ENCODE data around the gene FNDC3B.
A peak's percentile ranks its signal among the peaks of the same experiment; 100 is the strongest.

FNDC3B gene

GRCh38 chr3:172099495-172099808 is 60.1 kb downstream of the FNDC3B start:
- peaks cover 13% of the 10 kb centered on the region; the same call in 1 of the 2 replicates for H3K4me1 ChIP-seq (ENCODE audit: low read length)
- no peak overlapping the region for H3K27ac ChIP-seq (ENCODE audit: low read length)
- H3K27me3 ChIP-seq (ENCODE audit: low read depth, low read length) = peaks cover 26% of the 10 kb centered on the region
- no peaks in the 10 kb centered on the region for H3K36me3 ChIP-seq (replicated peaks; ENCODE audit: low read depth, low read length)
- no peaks in the 10 kb centered on the region for H3K9me3 ChIP-seq (ENCODE audit: insufficient read depth, low read length)
- TF ChIP-seq EZH2phosphoT487 (IDR thresholded peaks at IDR 0.05; ENCODE audit: low read depth) (no peak), CTCF (IDR thresholded peaks at IDR 0.05; ENCODE audit: low read depth, low read length) (no peak)
- H4K20me1 ChIP-seq (ENCODE audit: insufficient read depth, low read length) = peaks cover 15% of the 10 kb centered on the region; the same call in 1 of the 2 replicates
- no peak overlapping the region for H3K9ac ChIP-seq (ENCODE audit: low read length)
- no peak overlapping the region for H3K4me3 ChIP-seq (ENCODE audit: low read length)
- H2AFZ ChIP-seq (ENCODE audit: low read depth, low read length) = no peak overlapping the region
- H3K4me2 ChIP-seq (ENCODE audit: low read length) = no peak overlapping the region
- H3K79me2 ChIP-seq (ENCODE audit: low read length) = no peaks in the 10 kb centered on the region; the same call in none of the 2 replicates

- H3K27me3 ChIP-seq (ENCODE audit: low read depth, low read length) = peaks cover 34% of the 10 kb centered on the region
- peaks cover 7% of the 10 kb centered on the region; the same call in 1 of the 2 replicates for H3K4me1 ChIP-seq (ENCODE audit: low read length)
- H3K4me3 ChIP-seq (ENCODE audit: low read length) = no peak overlapping the region
- H3K27ac ChIP-seq (ENCODE audit: low read length) = no peak overlapping the region
- peaks cover 23% of the 10 kb centered on the region; the same call in 1 of the 2 replicates for H4K20me1 ChIP-seq (ENCODE audit: insufficient read depth, low read length)
- H3K9me3 ChIP-seq (ENCODE audit: insufficient read depth, low read length) = no peaks in the 10 kb centered on the region
- H3K9ac ChIP-seq (ENCODE audit: low read length) = no peak overlapping the region
- no peaks in the 10 kb centered on the region for H3K36me3 ChIP-seq (replicated peaks; ENCODE audit: low read depth, low read length)
- H3K79me2 ChIP-seq (ENCODE audit: low read length) = no peaks in the 10 kb centered on the region; the same call in none of the 2 replicates
- no peak overlapping the region for H3K4me2 ChIP-seq (ENCODE audit: low read length)
- TF ChIP-seq CTCF (IDR thresholded peaks at IDR 0.05; ENCODE audit: low read depth, low read length) (no peak), EZH2phosphoT487 (IDR thresholded peaks at IDR 0.05; ENCODE audit: low read depth) (no peak)
- no peak overlapping the region for H2AFZ ChIP-seq (ENCODE audit: low read depth, low read length)
Measured at GRCh38 chr3:172100482-172100881, 61.1 kb downstream of the FNDC3B start.

GRCh38 chr3:172101107-172101506 is 61.7 kb downstream of the FNDC3B start:
- Histone ChIP-seq H3K4me3 (ENCODE audit: low read length) (no peak overlapping the region), H3K4me1 (ENCODE audit: low read length) (peaks cover 7% of the 10 kb centered on the region; the same call in 1 of the 2 replicates), H3K36me3 (replicated peaks; ENCODE audit: low read depth, low read length) (no peaks in the 10 kb centered on the region), H3K9me3 (ENCODE audit: insufficient read depth, low read length) (no peaks in the 10 kb centered on the region), H3K27me3 (ENCODE audit: low read depth, low read length) (peaks cover 40% of the 10 kb centered on the region), H3K27ac (ENCODE audit: low read length) (no peak overlapping the region), H3K4me2 (ENCODE audit: low read length) (no peak overlapping the region), H4K20me1 (ENCODE audit: insufficient read depth, low read length) (peaks cover 29% of the 10 kb centered on the region), H3K9ac (ENCODE audit: low read length) (no peak overlapping the region), H2AFZ (ENCODE audit: low read depth, low read length) (no peak overlapping the region), H3K79me2 (ENCODE audit: low read length) (no peaks in the 10 kb centered on the region; the same call in none of the 2 replicates)
- TF ChIP-seq CTCF (IDR thresholded peaks at IDR 0.05; ENCODE audit: low read depth, low read length) = no peak
- no peak for TF ChIP-seq EZH2phosphoT487 (IDR thresholded peaks at IDR 0.05; ENCODE audit: low read depth)

GRCh38 chr3:172102123-172102882 is 62.9 kb downstream of the FNDC3B start:
- H3K4me2 ChIP-seq (ENCODE audit: low read length) = peak overlapping the region; percentile 58
- no peak overlapping the region for H2AFZ ChIP-seq (ENCODE audit: low read depth, low read length)
- H3K9ac ChIP-seq (ENCODE audit: low read length) = no peak overlapping the region
- H3K4me3 ChIP-seq (ENCODE audit: low read length) = peak overlapping the region; percentile 52
- H3K27ac ChIP-seq (ENCODE audit: low read length) = no peak overlapping the region
- peaks cover 17% of the 10 kb centered on the region for H3K4me1 ChIP-seq (ENCODE audit: low read length)
- no peaks in the 10 kb centered on the region; the same call in none of the 2 replicates for H3K79me2 ChIP-seq (ENCODE audit: low read length)
- H3K36me3 ChIP-seq (replicated peaks; ENCODE audit: low read depth, low read length) = no peaks in the 10 kb centered on the region
- no peak for TF ChIP-seq CTCF (IDR thresholded peaks at IDR 0.05; ENCODE audit: low read depth, low read length)
- TF ChIP-seq EZH2phosphoT487 (IDR thresholded peaks at IDR 0.05; ENCODE audit: low read depth) = no peak
- peaks cover 41% of the 10 kb centered on the region for H4K20me1 ChIP-seq (ENCODE audit: insufficient read depth, low read length)
- no peaks in the 10 kb centered on the region for H3K9me3 ChIP-seq (ENCODE audit: insufficient read depth, low read length)
- H3K27me3 ChIP-seq (ENCODE audit: low read depth, low read length) = peaks cover 45% of the 10 kb centered on the region

All from OCI-LY3 (cell line).